SW 1271 (cell line): ENCODE data around the gene PRDM1.

ENCODE experiments used
- DNase-seq, 2 experiments: peaks; one replicate each; lab custom pipeline; 2025; lab: John Stamatoyannopoulos, UW

Gene PRDM1

DNA sequence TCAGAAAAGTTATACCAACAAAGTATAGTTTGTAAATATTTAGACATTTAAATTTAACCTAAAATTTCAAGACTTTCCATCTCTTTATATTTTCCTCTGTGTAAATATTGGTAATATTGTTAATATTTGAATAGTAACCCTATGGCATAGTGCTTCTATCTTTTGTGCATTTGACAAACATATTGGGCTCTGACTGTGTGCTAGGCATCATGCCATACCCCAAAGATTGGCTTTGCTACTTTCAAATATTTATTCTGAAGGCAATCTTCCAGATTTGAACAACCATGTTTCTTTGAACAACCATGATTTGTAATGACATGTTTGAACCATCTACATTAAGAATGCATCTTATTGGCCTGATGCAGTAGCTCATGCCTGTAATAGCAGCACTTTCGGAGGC is 15.5 kb upstream of the PRDM1 start:
- no peak for DNase-seq

DNA sequence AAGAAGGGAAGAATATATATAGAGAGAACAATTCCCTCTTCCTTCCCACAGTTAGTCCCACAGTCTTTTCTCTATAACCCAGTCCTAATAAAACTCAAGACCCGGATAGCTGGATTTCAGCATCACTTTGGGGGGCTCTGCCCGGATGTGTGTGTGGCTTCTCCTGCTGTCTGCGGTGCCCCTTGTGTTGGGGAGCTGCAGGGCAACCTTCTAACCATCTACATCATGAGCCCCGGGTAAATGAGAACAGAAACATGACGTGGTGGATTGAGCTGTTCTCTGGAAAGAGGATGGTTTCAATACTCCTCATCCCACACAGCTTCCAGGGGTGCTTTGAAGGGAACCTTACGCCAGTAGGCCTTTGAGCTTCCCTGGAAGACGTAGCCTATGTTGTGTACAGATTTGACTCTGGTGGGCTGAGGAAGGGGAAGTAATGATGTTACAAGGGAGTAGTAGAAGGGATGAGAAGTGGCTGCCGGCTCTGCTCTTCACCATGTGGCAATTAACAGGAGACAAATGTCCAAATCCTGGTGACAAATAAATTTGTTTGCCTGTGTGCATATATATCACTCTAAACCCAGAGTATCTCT is 13.5 kb upstream of the PRDM1 start:
- no peak for DNase-seq

DNA sequence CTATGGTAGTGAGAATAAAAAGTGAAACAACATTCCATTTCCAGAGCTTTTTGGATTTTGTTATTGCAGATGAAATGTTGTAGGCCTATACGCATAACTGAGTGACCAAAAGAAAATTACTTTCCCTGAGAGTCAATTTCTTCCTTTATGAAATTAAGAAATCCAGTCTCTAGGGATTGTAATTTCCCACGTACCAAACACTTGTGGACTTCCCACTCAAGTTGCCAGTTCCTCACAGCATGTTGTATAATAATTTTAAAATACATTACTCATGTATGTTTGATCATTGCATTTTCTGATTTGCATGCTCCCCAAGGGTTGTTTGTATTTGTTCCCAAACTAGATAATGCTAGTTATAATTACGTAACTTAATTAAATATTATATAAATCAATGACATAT is 12.0 kb upstream of the PRDM1 start:
- no peak for DNase-seq

DNA sequence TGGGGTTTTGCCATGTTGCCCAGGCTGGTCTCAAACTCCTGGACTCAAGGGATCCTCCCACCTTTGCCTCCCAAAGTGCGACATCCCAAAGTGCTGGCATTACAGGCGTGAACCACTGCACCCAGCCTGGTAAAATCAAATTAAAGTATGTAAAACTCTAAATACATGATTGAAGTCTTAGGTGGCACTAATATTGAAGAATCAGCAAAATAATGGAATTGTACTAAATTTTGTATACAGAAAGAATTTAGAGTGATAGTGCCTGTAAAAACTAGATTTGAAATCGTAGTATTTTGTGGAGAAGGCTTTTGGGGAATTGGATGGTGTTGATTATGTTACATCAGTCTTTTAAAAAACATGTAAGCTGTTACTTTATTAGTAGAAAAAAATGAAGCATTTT is 10.0 kb upstream of the PRDM1 start:
- DNase-seq = no peak

DNA sequence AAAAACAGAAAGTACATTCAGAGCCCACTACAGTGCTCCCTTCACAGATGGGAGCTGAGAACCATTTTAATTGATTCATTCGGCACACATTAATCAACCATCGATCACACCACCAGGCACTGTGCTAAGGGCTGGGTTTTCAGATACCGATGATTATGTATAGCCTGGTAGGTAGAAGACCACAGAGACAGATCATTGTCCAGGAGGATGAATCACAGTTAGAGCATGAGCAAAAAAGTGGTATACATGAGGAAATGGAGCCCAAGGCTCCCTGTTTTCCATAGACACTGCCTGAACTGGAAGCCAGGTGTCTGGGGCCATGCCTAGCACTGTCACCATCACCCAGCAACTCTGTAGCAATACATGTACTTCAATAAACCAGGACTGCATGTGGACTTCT is 9.0 kb upstream of the PRDM1 start:
- DNase-seq = no peak

DNA sequence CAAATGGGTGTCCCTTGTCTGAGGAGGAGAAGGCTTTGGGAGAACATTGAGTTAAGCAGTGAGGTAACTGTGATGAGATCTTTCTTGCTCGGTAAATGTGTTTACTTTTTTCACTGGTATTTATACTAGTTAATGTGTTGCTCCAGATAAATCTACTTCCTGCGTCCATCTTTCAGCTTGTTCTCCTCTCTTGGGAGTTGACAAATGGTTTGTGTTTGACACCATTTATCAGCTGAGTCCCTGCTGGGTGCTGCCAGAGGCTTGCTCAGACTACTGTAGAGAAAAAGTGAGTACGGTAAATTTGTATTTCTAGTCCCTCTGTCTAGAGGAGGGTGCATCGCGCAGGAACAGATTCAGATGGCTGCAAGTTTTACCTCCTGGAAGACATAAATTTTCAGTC is 8.3 kb upstream of the PRDM1 start:
- DNase-seq = no peak

DNA sequence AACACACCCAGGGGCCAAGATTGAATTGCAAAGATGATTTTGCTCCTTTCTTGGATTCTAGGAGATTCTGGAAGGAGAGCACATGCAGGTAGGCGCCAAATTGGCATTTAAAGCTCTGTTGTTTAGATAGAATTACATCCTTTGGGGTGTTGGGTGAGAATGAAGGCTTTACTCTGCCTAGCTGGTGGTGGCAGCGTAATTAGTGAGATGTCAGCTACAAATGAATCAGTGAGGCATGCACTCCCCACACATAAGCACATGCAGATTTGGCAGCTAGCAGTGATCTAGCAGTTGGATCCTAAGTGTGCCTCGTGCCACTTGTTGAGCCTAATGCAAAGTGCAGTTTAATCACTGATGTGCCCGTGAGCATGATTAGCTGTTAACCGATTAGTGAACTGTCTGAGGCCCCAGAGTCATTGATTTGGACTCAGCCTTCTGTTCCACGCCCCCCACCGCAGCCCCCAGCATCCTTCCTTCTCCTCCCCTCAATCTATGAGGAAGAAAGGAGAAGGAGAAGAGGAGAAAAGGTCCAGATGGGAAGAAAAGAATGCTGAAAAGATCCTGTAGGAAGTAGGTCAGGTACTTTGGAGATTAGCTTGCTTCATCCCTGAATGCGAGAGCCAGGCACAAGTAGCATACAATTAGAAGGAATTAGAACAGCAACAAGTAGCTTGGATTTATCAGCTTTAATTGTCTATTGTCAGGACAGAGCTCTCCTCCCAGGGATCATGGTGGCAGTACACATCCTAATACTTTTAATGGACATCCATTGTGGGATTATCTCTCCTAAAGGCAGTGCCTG is 6.0 kb upstream of the PRDM1 start:
- DNase-seq = no peak

DNA sequence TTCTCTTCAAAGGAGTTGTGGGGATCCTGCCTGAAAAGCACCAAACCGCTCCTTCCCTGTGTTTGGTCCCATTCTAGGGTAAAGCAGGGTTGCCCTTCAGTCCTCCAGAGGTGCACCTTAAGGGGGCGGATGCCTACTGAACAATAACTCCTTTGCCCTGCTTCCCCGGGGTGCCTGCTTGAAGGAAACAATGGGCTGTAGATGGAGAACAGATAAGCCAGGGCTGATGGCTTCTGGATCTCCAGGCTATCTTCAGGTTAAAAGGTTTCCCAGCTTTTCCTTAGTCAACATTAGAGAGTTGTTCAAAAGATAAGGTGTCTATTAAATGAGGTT is 5.4 kb upstream of the PRDM1 start:
- no peak for DNase-seq

DNA sequence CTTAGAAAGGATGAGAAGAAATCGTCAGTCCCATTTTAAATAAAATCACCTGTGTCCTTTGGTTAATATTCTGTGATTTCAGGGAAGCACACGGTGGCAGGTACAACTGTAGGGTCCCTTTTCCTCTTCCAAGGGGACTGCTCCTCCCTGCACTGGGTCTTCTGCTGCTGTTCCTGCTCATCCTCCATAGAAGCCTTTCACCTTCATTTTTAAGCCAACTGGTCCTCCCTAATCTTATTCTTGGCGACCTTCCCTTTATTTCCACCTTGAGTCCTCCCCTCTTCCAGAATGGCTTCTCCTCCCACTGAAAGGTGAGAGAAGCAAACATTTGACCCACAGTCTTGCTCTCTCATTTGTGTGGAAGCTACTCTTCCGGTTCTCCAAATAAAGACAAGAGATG is 4.4 kb upstream of the PRDM1 start:
- no peak for DNase-seq

DNA sequence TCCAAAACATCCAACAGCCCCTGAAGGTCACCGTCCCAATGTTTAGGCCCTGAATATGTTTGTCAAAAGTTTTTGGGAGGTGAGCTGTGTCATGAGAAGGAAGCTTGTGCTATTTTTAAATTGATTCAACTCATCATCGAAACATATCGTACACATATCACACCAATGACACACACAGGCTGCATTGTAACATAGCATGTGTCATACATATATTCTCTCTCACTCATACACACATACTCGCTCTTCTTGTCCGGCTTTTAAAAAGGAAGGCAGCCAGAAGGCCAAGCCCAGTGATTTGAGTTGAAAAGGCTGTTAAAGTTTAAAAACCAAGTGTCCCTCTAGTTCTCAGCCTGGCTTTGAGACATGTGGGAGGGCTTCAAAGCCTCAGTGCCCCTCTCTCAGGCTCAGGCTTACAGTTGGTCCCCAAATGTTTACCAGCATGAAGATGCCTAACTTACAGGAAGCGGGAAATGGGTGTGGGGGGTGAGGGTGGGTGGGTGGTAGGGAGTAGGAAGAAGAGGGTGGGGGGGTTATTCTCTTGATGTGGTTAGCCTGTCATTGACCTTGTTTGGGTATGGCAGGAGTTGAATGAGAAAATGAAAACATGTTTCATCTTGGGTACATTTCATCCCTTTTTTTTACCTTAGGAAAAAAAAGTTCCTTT is 3.3 kb upstream of the PRDM1 start:
- DNase-seq = peak in 1 of 2 experiments; percentile 21

DNA sequence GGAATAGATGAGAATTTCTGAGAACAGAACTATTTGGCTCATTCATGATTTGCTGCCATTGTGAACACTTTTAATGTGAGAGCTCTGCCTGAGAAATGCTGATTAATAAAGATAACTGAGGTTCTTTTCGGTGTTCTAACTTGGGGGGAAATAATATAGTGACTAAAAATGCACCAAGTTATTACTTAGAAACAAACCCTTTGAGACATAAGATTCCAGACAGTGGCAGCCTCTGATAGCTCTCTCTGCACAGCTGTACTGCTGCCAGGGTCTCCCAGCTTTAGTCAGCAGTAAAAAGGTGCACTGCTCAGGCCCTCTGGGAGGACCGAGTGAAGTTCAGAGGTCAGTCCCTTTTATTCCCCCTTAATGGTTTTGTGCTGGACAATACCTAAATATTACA is 2.5 kb upstream of the PRDM1 start:
- no peak for DNase-seq

DNA sequence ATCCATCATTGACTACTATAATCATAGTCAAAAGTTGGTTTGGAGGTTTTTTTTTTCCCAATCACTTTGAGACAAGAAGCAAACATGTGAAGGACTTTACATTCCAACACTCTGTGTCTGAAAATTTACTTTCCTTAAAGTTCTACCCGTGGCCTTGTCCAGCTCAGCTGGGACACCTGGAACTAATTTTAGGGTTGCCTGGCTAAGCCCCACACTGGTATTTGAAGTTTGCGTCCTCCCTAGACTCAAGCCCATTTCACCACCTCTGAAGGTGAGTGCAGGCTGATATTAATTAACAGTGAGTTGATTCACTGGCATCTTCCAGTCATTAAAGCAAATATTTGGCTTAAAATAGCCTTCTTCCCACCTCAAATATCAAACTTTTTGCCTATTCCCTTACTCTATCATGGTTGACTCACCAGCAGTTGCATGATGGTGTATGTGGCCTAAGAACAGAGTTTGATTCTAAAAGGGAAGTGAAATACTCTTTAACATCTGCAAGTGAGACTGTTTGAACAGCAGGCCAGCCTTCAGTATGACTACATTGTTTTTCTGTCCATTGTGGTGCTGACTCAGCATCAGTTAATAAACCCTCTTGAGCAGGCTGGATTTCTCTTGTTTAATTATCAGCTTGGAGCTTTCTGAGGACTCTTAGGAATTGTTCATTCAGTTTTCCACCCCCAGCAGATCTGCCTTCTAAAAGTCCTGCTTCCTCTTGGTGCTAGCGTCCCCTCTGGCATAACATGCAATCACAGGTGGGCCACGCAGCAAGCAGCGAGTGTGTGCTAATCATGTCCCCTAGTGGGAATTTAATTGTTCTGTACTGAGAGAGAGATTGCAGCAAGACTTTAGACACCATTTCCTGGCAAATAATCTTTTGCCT is 1.8 kb upstream of the PRDM1 start:
- DNase-seq = no peak

DNA sequence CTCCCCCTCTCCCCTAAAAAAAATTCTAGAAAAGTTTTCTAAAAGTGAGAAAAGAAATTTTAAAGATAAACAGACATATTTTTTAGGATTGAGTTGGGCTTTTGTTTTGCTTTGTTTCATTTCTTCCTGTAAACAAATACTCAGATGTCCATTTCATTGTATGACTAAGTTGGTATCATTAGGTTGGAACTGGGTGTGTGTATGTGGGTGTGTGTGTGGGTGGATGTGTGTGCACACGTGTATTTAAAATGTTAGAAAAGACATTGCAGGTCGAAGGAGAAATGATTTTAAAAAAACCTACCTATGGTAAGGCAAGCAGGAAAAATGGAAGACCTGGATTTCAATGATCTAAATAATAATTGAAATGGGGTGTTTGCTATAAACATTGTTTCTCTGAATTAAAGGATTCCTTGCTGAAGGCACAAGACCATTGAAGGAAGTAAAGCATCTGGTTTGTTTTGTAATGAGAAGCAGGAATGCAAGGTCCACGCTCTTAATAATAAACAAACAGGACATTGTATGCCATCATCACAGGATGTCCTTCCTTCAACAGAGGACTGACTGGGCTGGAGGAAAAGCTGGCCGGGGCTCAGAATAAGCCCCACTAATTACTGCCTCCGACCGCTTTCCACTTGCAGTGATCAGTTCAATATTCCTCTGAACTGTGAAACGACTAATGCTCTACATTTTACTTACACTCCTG is 996 bp upstream of the PRDM1 start:
- no peak for DNase-seq

DNA sequence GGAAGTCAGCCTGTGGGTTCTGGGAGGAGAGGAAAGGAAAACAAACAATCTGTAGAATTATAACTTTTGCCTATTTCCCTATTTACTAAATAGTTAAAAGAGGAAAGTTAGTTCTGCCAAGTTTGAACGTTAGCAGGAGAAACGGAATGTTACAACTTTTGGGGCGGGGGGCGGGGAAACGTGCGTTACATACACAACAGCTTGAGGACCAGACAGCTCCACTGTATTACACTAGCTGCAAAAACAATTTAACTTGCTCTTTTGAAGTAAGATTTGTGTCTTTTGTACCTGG is 498 bp upstream of the PRDM1 start:
- DNase-seq = no peak

DNA sequence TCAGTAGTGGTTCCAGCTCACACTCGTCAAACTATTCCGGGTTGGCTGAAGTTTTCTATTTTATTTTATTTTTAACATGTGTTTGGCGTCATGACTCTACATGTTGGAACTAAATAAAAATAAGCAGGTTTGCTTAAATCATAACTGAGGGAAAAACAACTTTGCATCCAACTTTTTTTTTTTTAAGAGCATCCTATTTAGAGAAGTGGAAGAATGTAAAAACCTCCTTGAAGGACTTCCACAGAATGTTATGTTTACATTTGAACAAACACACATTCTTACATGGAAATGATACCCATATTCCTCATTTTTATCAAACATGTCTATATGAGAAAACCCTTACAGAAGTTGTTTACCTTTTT is 659 bp downstream of the PRDM1 start:
- DNase-seq = no peak

DNA sequence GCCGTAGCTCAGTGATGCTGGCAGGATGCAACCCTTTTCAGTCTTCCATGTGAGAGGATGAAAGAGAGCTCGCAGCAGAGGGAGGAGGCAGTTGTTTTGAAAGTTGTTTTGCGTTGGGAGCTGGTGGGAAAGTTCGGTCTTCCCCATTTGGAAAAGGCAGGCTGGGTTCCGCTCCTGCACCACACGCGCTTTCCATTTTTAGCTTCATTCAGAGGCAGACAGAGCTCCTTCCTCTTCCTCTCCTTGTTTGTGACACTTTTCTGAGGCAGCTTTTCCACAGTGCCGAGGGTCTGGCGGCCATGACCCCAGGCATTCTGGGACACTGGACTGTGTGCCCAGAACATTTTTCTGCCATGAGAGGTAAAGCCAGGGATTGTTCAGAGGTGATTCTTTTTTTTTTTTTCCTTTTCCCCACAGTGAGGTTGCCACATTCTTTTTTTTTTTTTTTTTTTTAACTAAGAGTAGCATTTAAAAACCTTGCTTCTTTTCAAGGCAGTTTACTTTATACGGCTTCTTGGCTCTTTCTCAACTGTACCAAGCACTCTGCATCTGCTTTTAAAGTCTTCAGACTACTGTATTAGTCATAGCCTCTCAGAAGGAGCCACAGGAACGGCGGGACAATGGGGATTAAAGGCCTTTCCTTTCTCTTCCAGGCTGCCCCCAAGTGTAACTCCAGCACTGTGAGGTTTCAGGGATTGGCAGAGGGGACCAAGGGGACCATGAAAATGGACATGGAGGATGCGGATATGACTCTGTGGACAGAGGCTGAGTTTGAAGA is 1.6 kb downstream of the PRDM1 start:
- DNase-seq = no peak

DNA sequence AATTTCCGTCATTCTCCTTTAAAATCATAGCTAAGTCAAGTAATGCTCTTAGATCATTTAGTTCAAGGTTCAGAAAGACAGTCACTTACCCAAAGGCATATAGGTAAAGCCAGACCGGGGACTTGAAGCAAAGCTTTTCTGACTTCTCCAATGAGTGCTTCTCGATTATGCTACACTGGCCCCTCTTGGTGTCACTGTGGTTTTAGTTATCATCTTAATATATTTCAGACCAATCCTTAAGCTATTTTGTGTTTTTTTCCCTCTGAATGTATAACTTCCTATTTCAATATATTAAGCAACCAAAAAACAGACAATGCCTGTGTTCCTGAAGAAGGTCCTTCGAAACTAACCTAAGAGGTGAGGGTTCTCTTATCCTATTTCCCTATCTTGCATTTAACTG is 3.9 kb downstream of the PRDM1 start:
- DNase-seq = peak in 1 of 2 experiments; percentile 4

DNA sequence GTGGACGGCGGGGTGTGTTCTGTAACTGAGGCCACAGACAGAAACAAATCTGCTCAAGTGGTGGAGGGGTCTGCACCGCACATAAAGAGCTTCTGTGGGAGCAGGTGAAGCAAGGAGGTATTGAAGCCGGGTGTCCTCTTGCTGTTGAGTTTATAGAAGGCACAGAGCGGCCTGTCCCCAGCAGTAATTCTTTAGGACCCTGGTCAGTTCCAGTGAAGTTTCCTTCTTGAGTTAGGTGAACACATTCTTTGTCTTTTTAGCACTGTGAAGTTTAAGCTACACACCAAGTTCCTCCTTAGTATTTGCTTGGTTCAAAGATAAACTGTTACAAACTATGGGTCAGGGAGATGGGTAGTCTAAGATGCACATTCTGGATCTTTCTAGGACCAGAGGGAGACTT is 6.1 kb downstream of the PRDM1 start:
- no peak for DNase-seq

DNA sequence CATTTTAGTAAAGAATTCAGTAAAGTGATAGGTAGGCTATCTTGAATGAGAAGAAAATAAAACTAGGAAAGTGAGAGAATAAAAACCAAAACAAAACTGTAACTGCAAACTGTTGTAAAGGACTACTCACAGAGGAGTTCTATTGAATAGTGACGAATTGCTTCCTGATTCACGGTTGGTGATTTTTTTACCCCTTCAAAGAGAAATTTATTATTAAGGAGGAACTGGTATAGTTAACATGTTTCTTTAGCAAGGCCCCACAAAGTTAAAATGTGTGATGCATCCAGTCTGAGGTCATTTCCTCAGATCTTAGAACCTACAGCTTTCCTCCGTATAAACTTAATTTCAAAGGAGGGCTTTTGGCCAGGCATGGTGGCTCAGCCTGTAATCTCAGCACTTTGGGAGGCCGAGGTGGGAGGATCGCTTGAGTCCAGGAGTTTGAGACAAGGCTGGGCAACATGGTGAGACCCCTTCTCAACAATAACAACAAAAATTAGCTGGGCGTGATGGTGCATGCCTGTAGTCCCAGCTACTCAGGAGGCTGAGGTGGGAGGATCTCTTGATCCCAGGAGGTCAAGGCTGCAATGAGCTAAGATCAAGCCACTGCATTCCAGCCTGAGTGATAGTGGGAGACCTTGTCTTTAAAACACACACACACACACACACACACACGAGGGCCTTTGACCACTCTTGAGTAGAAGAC is 8.3 kb downstream of the PRDM1 start:
- DNase-seq = no peak

DNA sequence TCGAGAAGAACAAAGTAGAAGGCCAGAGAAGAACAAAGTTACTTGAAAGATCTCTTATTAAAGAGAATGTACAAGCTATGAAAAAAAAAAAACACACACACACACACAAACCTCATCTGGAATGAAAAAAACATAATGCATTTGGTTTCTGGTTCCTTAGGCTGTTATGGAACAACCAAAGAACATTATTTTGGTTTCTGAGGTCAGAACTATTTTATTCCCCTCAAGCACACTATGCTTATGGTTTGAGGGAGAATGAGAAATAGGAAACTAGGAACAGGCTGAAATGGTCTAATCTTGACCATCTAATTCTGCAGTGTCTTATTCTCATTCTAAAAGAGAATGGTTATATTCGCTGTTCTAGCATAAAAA is 8.8 kb downstream of the PRDM1 start:
- DNase-seq = no peak
